Measurements from ENCODE around the gene RASSF5. TPM values are rescaled to one million over a fixed set of nuclear protein-coding genes. Genes with fewer than 3 reads are reported as not detected.

The RASSF5 gene
- total and polyA plus RNA-seq, 2 donors from 2014 or later, result 2.4 to 18.8 TPM

DNA sequence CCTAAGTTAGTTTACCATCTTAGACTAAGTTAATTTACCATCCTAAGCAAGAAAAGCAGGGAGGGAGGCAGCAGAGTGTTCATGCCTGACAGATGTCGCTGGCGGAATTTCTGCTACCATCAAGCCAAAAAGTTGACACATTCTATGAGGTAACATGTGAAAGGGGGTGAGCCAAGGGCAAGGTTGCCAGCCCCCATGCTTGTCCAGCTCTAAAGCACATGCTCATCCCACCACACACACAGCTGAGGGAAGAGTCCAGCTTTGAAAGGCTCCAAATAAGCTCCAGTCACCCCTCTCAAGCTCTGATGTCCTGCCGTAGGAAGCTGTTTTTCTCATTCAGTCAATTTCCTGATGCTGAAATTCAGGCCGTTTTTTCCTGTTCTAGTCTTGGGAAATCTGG lies 58.7 kb downstream of the RASSF5 start:
- H3K27ac ChIP-seq (ENCODE audit: low read depth in 2 of 2, low read length in 2 of 2), result no peak overlapping the region
- no peaks in the 10 kb centered on the region for H3K27me3 ChIP-seq (ENCODE audit: control insufficient read depth, insufficient read depth, low read length)
- DNase-seq (no peak), FAIRE-seq (no peak)
- TF ChIP-seq, protein P1, sequence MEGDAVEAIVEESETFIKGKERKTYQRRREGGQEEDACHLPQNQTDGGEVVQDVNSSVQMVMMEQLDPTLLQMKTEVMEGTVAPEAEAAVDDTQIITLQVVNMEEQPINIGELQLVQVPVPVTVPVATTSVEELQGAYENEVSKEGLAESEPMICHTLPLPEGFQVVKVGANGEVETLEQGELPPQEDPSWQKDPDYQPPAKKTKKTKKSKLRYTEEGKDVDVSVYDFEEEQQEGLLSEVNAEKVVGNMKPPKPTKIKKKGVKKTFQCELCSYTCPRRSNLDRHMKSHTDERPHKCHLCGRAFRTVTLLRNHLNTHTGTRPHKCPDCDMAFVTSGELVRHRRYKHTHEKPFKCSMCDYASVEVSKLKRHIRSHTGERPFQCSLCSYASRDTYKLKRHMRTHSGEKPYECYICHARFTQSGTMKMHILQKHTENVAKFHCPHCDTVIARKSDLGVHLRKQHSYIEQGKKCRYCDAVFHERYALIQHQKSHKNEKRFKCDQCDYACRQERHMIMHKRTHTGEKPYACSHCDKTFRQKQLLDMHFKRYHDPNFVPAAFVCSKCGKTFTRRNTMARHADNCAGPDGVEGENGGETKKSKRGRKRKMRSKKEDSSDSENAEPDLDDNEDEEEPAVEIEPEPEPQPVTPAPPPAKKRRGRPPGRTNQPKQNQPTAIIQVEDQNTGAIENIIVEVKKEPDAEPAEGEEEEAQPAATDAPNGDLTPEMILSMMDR (IDR thresholded peaks at IDR 0.05; ENCODE audit: borderline replicate concordance, extremely low read depth, insufficient read depth), result no peak
- no peaks in the 10 kb centered on the region for H3K36me3 ChIP-seq (ENCODE audit: control insufficient read depth in 2 of 3, insufficient read depth in 3 of 3, low read length in 3 of 3)
- no peak overlapping the region for H3K4me3 ChIP-seq (ENCODE audit: low read length in 3 of 3)
- no peaks in the 10 kb centered on the region for H3K9me3 ChIP-seq (ENCODE audit: control insufficient read depth in 2 of 3, insufficient read depth in 1 of 3, low read length in 3 of 3)
- no peaks in the 10 kb centered on the region for H3K4me1 ChIP-seq (ENCODE audit: control insufficient read depth in 2 of 3, insufficient read depth in 2 of 3, low read depth in 1 of 3, low read length in 3 of 3)
- no peak overlapping the region for H3K9ac ChIP-seq (ENCODE audit: low read length in 3 of 3)
- intact Hi-C loops (cut with DNase I), result no loop called here

DNA sequence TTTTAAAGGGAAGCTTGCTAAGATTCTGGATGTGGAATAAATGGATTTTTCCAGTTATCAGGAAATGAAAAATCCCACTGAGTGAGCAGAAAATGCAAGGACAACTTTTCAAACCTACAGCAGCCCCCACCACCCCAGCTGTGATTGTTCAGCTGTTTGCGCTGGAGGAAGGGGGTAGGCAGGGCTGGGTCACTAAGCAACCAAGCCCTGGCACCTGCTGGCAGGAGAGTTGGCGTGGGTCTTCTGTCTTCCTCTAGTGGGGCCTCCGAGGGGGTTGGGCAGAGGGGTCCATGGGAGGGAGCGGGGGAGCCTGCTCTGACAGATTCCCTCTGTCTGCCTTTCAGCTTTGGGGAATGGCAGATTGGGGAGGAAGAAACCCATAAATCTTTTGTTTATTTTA lies 59.7 kb downstream of the RASSF5 start:
- TF ChIP-seq, protein P1 (IDR thresholded peaks at IDR 0.05; ENCODE audit: borderline replicate concordance, extremely low read depth, insufficient read depth), result no peak
- H3K4me1 ChIP-seq (ENCODE audit: control insufficient read depth in 2 of 3, insufficient read depth in 2 of 3, low read depth in 1 of 3, low read length in 3 of 3), result no peaks in the 10 kb centered on the region
- no peak for FAIRE-seq
- H3K27ac ChIP-seq (ENCODE audit: low read depth in 2 of 2, low read length in 2 of 2), result no peak overlapping the region
- no peaks in the 10 kb centered on the region for H3K9me3 ChIP-seq (ENCODE audit: control insufficient read depth in 2 of 3, insufficient read depth in 1 of 3, low read length in 3 of 3)
- no peak overlapping the region for H3K4me3 ChIP-seq (ENCODE audit: low read length in 3 of 3)
- no peaks in the 10 kb centered on the region for H3K36me3 ChIP-seq (ENCODE audit: control insufficient read depth in 2 of 3, insufficient read depth in 3 of 3, low read length in 3 of 3)
- intact Hi-C loops (cut with DNase I), result no loop called here
- peak in 1 of 5 donors; percentile 23 for DNase-seq
- H3K9ac ChIP-seq (ENCODE audit: low read length in 3 of 3), result no peak overlapping the region
- H3K27me3 ChIP-seq (ENCODE audit: control insufficient read depth, insufficient read depth, low read length), result no peaks in the 10 kb centered on the region

DNA sequence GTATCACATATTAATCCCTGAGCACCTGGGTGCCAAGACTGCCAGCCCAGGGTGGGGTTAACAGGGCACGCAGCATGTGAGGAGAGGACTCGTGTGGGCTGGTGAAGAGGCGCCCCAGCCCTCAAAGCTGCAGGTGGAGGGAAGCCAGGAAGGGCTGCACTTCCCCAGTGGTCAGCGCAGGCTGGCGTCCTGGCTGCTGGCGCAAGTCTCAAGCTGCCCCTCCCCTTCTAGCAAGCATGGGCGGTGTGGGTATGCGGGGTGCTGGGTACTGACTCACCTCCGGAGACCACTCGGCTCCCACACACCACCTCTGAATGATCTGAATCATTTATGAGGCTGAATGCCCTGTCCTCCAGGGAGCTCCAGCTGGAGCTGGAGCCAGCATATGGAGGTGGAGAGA lies 60.9 kb downstream of the RASSF5 start:
- TF ChIP-seq, protein P1 (IDR thresholded peaks at IDR 0.05; ENCODE audit: borderline replicate concordance, extremely low read depth, insufficient read depth), result no peak
- Histone ChIP-seq H3K9me3 (ENCODE audit: control insufficient read depth in 2 of 3, insufficient read depth in 1 of 3, low read length in 3 of 3) (no peaks in the 10 kb centered on the region), H3K27me3 (ENCODE audit: control insufficient read depth, insufficient read depth, low read length) (no peaks in the 10 kb centered on the region), H3K27ac (ENCODE audit: low read depth in 2 of 2, low read length in 2 of 2) (no peak overlapping the region), H3K4me1 (ENCODE audit: control insufficient read depth in 2 of 3, insufficient read depth in 2 of 3, low read depth in 1 of 3, low read length in 3 of 3) (no peaks in the 10 kb centered on the region), H3K4me3 (ENCODE audit: low read length in 3 of 3) (no peak overlapping the region), H3K9ac (ENCODE audit: low read length in 3 of 3) (no peak overlapping the region), H3K36me3 (ENCODE audit: control insufficient read depth in 2 of 3, insufficient read depth in 3 of 3, low read length in 3 of 3) (no peaks in the 10 kb centered on the region)
- no peak for FAIRE-seq
- intact Hi-C loops (cut with DNase I), result no loop called here
- DNase-seq, result no peak

DNA sequence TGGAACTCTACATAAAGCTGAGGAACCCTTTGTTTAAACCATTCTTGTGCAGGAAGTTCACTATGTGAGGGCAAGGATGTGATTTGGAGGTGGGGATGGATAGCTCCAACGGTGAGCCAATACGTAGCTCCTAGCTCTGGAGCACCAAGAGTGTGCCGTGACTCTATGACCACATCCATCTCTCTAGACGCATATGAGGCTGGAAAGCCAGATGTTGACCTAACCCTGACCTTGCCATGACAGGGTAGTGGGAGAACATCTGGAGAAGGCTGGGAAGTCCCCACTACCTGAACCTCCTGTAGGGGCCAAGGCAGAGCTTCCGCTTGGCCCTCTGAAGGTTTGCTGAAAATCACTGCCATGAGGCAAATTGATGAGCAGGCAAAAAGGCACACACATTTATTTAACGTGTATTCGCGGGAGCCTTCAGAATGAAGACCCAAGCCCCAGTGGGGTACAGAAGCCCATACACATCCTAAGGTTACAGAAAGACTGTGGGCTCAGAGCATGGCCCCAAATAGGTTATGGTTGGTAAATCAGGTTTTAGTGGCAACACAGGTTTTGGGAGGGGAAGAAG lies 61.5 kb downstream of the RASSF5 start:
- intact Hi-C loops (cut with DNase I), result no loop called here
- Histone ChIP-seq H3K4me3 (ENCODE audit: low read length in 3 of 3) (no peak overlapping the region), H3K9me3 (ENCODE audit: control insufficient read depth in 2 of 3, insufficient read depth in 1 of 3, low read length in 3 of 3) (no peaks in the 10 kb centered on the region), H3K9ac (ENCODE audit: low read length in 3 of 3) (no peak overlapping the region), H3K36me3 (ENCODE audit: control insufficient read depth in 2 of 3, insufficient read depth in 3 of 3, low read length in 3 of 3) (no peaks in the 10 kb centered on the region), H3K27ac (ENCODE audit: low read depth in 2 of 2, low read length in 2 of 2) (no peak overlapping the region), H3K4me1 (ENCODE audit: control insufficient read depth in 2 of 3, insufficient read depth in 2 of 3, low read depth in 1 of 3, low read length in 3 of 3) (no peaks in the 10 kb centered on the region), H3K27me3 (ENCODE audit: control insufficient read depth, insufficient read depth, low read length) (no peaks in the 10 kb centered on the region)
- TF ChIP-seq, protein P1 (IDR thresholded peaks at IDR 0.05; ENCODE audit: borderline replicate concordance, extremely low read depth, insufficient read depth), result no peak
- FAIRE-seq (no peak), DNase-seq (no peak)

Measured in kidney (tissue), 14 donors.